ENCODE data around the gene SART3. TPM values are rescaled to one million over a fixed set of nuclear protein-coding genes. Genes with fewer than 3 reads are reported as not detected.
"Not testable (repeated sequence)": the region's sequence is repeated elsewhere in the genome, so short reads cannot be mapped to it uniquely, and the experiment has no call there.

Gene SART3
- polyA plus RNA-seq, 3 donors from 2014 or later, result 21.5 to 51.1 (median 30.5) TPM

DNA sequence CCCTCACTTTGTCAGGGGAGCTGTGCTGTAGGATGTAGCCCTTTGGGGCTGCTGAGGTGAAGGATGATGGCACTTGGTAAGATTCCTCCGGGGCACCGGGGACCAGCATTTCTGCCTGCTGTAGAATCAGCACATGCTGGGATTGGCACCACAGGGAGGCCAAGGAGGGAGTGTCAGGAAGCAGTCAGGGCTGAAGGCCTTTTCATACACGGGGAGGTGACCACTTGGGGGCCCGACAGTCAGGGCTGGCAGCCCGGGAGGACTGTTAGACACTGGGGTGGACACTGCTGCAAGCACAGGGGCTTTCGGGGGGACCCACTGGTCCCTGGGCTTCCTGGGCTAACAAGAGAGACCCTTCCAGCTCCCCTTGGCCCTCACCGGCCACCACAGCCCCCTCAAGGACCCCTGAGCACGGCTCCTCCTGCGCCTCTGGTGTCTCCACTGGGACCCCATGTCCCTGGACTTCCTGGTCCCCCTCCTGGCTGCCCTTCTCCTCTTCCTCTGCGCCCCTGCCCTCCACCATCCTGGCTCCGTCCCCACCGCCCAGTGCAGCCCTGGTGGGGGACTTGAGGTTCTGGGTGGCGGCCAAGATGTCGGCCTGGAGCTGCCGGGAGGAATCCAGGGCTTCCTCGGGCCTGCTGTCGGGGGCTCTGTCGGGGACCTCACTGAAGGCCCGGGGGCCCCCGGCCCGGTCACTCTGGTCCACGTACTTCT is 30.5 kb upstream of the SART3 start:
- no peaks in the 10 kb centered on the region for H3K4me1 Mint-ChIP-seq
- DNase-seq, result no peak
- peaks cover 0 to 2% (median 0%) of the 10 kb centered on the region in 3 donors for H3K27me3 Mint-ChIP-seq (ENCODE audit: low read depth in 3 of 3)
- no peaks in the 10 kb centered on the region for H3K9me3 Mint-ChIP-seq
- no peak overlapping the region for H3K27ac Mint-ChIP-seq
- no peaks in the 10 kb centered on the region for H3K36me3 Mint-ChIP-seq
- no peak overlapping the region for H3K4me3 Mint-ChIP-seq

DNA sequence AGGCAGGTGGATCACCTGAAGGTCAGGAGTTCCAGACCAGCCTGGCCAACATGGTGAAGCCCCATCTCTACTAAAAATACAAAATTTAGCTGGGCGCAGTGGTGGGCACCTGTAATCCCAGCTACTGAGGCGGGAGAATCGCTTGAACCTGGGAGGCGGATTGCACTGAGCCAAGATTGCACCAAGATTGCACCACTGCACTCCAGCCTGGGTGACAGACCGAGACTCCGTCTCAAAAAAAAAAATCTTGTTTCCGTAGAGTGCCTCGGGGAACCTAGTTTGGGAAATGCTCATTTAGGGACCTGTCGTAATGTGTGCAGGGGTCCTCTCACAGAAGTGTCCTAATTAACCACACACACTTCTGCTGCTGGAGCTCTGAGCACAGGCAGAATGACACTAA is 29.5 kb upstream of the SART3 start:
- H3K27ac Mint-ChIP-seq; H3K4me3 Mint-ChIP-seq; H3K4me1 Mint-ChIP-seq; H3K36me3 Mint-ChIP-seq; DNase-seq; H3K9me3 Mint-ChIP-seq; H3K27me3 Mint-ChIP-seq (ENCODE audit: low read depth in 3 of 3): not testable (repeated sequence)

DNA sequence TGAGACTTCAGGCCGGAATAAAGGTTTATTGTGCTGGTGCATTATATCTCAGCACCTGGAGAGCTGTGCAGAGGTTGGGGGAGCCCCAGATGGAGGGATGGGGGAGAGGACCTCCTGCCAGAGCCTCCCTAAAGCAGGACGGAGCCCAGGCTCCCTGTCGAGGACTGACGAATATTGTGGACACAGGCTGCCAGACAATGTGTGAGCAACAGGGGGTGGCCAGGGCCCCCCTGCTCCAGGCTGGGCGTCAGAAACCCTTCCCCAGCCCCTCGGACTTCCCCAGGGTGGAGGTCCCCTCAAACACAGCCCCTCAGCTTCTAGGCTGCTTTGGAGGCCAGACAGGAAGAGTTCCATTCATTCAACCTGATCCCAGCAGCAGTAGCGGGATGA is 28.9 kb upstream of the SART3 start:
- Mint-ChIP-seq H3K4me3 (no peak overlapping the region), H3K9me3 (no peaks in the 10 kb centered on the region), H3K27ac (no peak overlapping the region), H3K27me3 (ENCODE audit: low read depth in 3 of 3) (peaks cover 0 to 2% (median 2%) of the 10 kb centered on the region in 3 donors), H3K4me1 (no peaks in the 10 kb centered on the region), H3K36me3 (no peaks in the 10 kb centered on the region)
- DNase-seq, result no peak

DNA sequence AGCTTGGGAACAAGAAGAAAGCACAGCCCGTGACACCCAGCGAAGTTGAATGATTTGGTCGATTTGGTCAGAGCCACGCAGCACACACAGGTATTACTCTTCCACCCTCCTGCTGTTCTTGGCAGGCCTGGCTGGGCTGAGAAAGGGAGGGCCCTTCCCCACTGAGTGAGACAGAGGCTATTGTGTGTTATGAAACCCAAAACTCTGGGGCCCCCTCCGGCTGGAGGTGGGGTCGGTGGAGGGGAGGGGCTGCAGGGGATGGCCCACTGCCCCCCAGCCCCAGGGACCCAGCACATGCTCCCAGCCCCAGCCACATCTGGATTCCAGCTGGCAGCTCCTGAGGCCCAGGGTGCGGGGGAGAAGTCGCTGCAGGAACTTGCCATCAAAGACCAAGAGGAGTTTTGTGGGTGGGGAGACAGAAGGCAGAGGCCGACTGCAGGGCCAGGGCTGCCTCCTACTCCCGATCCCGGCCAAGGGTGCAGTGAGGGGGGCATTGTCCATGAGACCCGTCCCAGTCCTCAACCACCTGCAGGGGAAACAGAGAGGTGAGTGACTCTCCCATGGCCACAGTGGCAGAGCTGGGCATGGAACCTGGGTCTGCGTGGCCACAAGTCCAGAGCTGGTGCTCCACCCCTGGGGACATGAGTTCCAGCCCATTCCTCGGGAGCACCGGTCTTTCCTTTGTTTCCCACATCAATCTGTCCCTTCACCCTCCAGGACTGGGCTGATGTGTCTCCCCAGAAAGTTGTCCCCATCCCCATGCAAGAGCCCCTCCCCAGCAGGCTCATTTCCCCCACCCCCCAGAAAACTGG is 28.3 kb upstream of the SART3 start:
- Mint-ChIP-seq H3K36me3 (no peaks in the 10 kb centered on the region), H3K27ac (no peak overlapping the region), H3K4me3 (no peak overlapping the region)

DNA sequence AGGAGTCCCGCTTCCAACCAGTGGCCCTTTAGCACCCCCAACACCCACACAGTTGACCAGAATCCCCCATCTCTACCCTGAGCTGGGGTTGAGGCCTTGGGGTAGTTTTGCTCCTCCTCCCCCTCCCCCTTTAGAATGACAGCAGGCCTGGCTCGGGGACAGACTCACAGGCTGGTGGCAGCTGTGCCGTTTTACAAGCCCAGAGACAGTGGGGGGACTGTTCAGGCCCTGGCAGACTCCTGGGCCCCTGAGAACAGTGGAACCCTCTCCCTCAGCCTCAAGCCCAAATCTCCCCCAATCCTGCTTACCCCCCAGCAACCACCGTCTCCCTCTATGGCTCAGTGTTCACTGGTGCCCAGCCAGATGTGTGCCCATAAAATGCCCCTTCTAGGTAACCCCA is 26.9 kb upstream of the SART3 start:
- H3K36me3 Mint-ChIP-seq, result no peaks in the 10 kb centered on the region
- no peak for DNase-seq
- no peak overlapping the region for H3K4me3 Mint-ChIP-seq
- H3K4me1 Mint-ChIP-seq, result no peaks in the 10 kb centered on the region
- H3K9me3 Mint-ChIP-seq, result no peaks in the 10 kb centered on the region
- no peak overlapping the region for H3K27ac Mint-ChIP-seq
- H3K27me3 Mint-ChIP-seq (ENCODE audit: low read depth in 3 of 3), result peaks cover 0 to 5% (median 3%) of the 10 kb centered on the region in 3 donors

More for the DNA sequence above, 28.3 kb upstream of the SART3 start:
- Mint-ChIP-seq H3K9me3 (no peaks in the 10 kb centered on the region), H3K27me3 (ENCODE audit: low read depth in 3 of 3) (peaks cover 0 to 3% (median 2%) of the 10 kb centered on the region in 3 donors), H3K4me1 (no peaks in the 10 kb centered on the region)
- no peak for DNase-seq

DNA sequence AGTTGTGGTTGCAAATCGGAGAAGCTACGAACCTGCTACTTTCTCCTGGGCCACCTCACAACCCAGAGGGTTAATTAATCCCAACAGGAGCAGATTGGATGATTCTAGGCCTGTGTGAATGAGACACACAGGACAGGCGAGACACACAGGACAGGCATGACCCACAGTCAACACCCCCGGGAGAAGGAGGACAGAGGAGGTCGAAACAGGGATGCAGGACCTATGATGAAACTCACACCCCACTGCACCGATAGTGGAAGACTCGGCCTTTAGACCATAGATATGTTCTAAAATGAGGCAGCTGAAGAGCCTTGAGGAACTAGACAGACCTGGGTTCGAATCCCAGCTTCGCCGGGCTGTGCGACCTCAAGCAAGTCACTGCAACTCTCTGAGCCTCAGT is 25.3 kb upstream of the SART3 start:
- Mint-ChIP-seq H3K4me1 (no peaks in the 10 kb centered on the region), H3K27ac (no peak overlapping the region), H3K4me3 (no peak overlapping the region)

DNA sequence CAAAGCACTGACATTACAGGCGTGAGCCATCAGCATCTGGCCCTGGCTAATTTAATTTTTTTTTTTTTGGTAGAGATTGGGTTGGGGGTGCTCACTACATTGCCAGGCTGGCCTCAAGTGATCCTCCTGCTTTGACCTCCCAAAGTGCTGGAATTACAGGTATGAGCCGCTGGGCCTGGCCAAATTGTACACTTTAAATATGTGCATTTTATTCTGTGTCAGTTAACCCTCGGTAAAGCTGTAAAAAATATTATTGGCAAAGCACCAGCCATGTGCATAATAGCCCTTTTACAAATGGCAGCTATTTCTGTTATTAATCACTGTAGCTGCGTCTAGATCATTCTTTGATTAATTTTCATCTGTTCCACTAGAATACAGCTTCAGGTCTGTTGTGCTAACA is 24.9 kb upstream of the SART3 start:
- H3K4me3 Mint-ChIP-seq, result no peak overlapping the region
- peaks cover 2 to 5% (median 3%) of the 10 kb centered on the region in 3 donors for H3K27me3 Mint-ChIP-seq (ENCODE audit: low read depth in 3 of 3)
- H3K27ac Mint-ChIP-seq, result no peak overlapping the region
- no peaks in the 10 kb centered on the region for H3K36me3 Mint-ChIP-seq
- DNase-seq, result no peak
- H3K9me3 Mint-ChIP-seq, result no peaks in the 10 kb centered on the region
- H3K4me1 Mint-ChIP-seq, result no peaks in the 10 kb centered on the region

More for the DNA sequence above, 25.3 kb upstream of the SART3 start:
- no peak for DNase-seq
- H3K36me3 Mint-ChIP-seq, result no peaks in the 10 kb centered on the region
- H3K9me3 Mint-ChIP-seq, result no peaks in the 10 kb centered on the region
- H3K27me3 Mint-ChIP-seq (ENCODE audit: low read depth in 3 of 3), result peaks cover 2 to 5% (median 3%) of the 10 kb centered on the region in 3 donors

DNA sequence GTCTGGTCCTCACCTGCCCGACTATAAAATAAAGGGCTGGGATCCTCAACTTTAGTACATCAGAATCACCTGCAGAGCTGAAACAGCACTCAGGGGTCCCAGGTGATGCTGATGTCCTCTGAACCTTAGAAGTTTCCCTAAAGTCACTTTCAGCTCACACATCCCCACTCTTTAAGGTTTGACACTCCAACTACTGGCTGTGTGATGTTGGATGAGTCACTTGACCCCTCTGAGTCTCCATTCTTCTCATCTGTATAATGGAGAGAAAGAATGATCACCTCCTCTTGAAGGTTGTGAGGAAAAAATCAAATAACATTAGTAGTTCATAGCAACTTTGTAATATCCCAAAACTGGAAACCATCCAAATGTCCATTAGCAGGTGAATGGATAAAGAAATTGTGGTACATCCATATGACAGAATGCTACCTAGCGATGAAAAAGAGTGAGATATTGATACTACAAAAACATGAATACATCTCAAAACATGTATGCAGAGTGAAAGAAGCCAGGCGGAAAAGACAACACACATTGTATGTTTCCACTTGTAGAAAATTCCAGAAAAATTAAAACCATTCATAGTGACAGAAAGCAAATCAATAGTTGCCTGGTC is 23.6 kb upstream of the SART3 start:
- peaks cover 2 to 6% (median 3%) of the 10 kb centered on the region in 3 donors for H3K27me3 Mint-ChIP-seq (ENCODE audit: low read depth in 3 of 3)
- DNase-seq, result no peak
- H3K4me1 Mint-ChIP-seq, result peaks cover 0 to 2% of the 10 kb centered on the region in 2 donors
- no peak overlapping the region for H3K27ac Mint-ChIP-seq
- no peaks in the 10 kb centered on the region for H3K36me3 Mint-ChIP-seq
- H3K9me3 Mint-ChIP-seq, result peaks cover 0 to 4% (median 0%) of the 10 kb centered on the region in 6 donors
- no peak overlapping the region for H3K4me3 Mint-ChIP-seq

DNA sequence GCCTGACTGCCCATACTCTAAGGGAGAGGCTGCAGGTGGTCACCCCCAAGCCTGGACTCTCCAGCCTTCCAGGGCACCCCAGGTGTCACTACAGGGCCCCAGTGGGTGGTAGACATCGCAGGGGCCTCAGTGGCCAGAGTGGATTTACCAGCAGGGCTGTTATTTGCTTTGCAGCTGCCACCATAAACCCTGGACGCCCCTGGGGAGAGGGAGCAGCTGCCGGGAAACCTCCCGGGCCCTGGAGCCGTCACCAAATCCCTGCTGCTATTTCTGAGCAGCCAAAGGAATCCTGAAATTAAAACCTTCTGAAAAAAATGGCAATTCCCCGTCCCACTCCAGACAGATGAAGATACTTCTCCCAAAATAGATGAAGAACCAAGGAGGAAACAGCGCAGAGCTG is 23.0 kb upstream of the SART3 start:
- Mint-ChIP-seq H3K27ac (no peak overlapping the region), H3K4me3 (no peak overlapping the region), H3K36me3 (no peaks in the 10 kb centered on the region), H3K27me3 (ENCODE audit: low read depth in 3 of 3) (peaks cover 4 to 11% (median 7%) of the 10 kb centered on the region in 3 donors), H3K4me1 (peaks cover 3 to 7% of the 10 kb centered on the region in 2 donors), H3K9me3 (peaks cover 2 to 8% (median 3%) of the 10 kb centered on the region in 6 donors)
- no peak for DNase-seq

DNA sequence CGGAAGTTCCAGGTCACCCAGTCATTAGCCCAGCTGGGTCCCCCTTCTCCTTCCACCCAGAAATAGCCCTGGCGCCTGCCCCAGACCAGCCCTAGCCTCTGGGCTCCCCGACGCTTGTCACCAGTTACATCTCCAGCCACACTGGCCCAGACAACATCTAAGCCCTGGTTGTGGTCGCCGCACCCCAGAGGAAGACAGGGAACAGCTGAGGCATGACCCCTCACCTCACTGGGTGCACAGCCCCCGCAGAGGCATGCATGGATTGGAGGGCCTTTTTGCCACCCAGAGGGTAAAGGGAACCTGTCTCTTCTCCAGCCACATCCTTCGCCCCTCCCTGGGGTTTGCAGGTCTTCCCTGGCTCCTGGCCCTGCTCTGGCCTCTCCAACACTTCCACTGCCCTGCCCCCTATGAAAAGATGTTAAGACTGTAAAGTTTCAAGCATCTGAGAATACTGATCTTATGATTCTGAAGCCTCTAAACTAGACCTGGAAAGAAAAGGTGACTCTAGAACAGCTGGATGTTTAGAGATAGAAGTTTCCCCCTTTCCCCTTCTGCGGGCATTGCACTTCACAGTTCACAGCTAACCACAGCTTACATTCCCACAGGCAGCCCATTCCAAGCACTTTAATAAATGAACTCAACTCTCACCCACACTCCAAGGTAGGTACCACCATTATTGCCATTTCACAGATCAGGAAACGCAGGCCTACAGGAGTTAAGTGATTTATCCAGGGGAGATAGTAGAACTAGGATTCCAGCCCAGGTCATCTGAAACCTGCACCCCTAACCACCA is 22.2 kb upstream of the SART3 start:
- H3K9me3 Mint-ChIP-seq, result peaks cover 2 to 10% (median 6%) of the 10 kb centered on the region in 6 donors

DNA sequence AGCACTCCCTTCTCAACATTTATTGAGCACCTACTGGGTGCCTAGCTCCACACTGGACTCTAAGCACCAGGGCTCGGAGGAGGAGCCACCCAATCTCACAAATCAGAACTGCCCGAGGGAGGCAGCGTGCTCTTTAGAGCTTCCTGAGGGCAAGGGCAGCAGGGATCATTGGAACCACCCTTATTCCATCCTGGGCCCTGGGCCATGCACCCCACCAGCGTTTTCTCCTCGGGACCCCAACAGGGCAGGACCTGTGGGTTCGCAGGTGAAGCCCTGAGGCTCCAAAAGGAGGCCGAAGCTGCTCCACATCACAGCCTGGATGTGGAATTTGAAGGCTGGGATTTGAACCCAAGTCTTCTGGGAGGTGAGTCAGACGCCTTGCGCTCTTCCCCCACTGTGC is 21.5 kb upstream of the SART3 start:
- DNase-seq, result no peak
- H3K4me1 Mint-ChIP-seq, result peaks cover 7% of the 10 kb centered on the region in 2 donors
- H3K4me3 Mint-ChIP-seq, result no peak overlapping the region
- H3K9me3 Mint-ChIP-seq, result peaks cover 2 to 10% (median 6%) of the 10 kb centered on the region in 6 donors
- H3K36me3 Mint-ChIP-seq, result no peaks in the 10 kb centered on the region
- H3K27ac Mint-ChIP-seq, result no peak overlapping the region
- peaks cover 12 to 17% (median 12%) of the 10 kb centered on the region in 3 donors for H3K27me3 Mint-ChIP-seq (ENCODE audit: low read depth in 3 of 3)

More for the DNA sequence above, 22.2 kb upstream of the SART3 start:
- H3K4me1 Mint-ChIP-seq, result peaks cover 7% of the 10 kb centered on the region in 2 donors
- peaks cover 12 to 16% (median 12%) of the 10 kb centered on the region in 3 donors for H3K27me3 Mint-ChIP-seq (ENCODE audit: low read depth in 3 of 3)
- H3K4me3 Mint-ChIP-seq, result no peak overlapping the region
- no peak overlapping the region for H3K27ac Mint-ChIP-seq
- DNase-seq, result no peak
- H3K36me3 Mint-ChIP-seq, result no peaks in the 10 kb centered on the region

DNA sequence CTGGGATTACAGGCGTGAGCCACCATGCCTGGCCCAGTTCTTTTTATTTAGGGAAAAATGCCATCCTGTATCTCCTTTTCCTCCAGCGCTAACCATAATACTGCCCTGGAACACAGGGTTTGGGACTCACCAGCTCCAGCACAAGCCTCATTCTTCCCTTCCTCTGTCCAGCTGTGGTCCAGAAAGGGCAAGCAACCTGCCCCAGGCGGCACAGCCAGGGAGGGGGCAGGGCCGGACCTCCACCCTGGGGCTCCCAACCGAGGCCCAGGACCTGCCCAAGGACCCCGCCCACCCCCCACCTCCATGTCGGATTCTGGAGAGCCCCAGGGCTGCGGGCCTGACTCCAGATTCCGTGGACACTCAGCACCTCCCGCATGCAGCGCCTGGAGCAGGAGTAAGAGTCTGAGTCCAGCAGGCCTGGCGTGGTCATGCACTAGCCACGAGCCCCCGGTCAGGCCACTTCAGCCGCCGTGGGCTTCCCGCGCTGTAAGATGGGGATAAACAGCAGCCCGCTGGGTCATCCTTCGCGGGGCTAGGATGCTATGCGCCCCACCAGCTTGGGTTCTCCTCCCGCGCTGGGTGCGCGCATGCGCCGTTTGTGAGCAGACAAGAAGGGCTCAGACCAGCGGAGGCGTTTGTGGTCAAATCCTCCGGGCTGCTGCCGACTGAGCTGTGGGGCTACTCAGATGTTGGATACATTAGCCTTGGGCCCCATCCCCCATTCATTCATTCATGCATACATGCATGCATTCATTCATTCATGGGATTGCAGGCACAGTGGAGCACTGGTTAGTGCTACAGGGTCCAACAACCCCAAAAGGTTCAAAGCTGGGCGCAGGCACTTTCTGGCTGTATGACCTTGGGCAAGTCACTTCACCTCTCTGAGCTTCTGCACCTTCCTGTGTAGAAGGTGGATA is 20.6 kb upstream of the SART3 start:
- Mint-ChIP-seq H3K4me1 (peaks cover 7% of the 10 kb centered on the region in 2 donors), H3K4me3 (no peak overlapping the region), H3K27ac (no peak overlapping the region), H3K9me3 (peaks cover 2 to 10% (median 6%) of the 10 kb centered on the region in 6 donors), H3K36me3 (no peaks in the 10 kb centered on the region), H3K27me3 (ENCODE audit: low read depth in 3 of 3) (peaks cover 12 to 17% (median 12%) of the 10 kb centered on the region in 3 donors)
- no peak for DNase-seq
